ENCODE results near the gene ADGRB2.

The ADGRB2 gene

GRCh38 chr1:31754397-31754796, 9.7 kb downstream of the ADGRB2 start:
- no peak for DNase-seq (ENCODE audit: low read depth)
- no peak overlapping the region for H3K4me3 ChIP-seq (ENCODE audit: low read depth, low read length)

GRCh38 chr1:31753707-31754349, 10.3 kb downstream of the ADGRB2 start:
- DNase-seq (ENCODE audit: low read depth), result no peak
- no peak overlapping the region for H3K4me3 ChIP-seq (ENCODE audit: low read depth, low read length)

- no peak overlapping the region for H3K4me3 ChIP-seq (ENCODE audit: low read depth, low read length)
- DNase-seq (ENCODE audit: low read depth), result no peak
Measured at GRCh38 chr1:31752952-31753475, 11.1 kb downstream of the ADGRB2 start.

GRCh38 chr1:31752258-31752657, 11.9 kb downstream of the ADGRB2 start:
- DNase-seq (ENCODE audit: low read depth), result no peak
- no peak overlapping the region for H3K4me3 ChIP-seq (ENCODE audit: low read depth, low read length)

DNA sequence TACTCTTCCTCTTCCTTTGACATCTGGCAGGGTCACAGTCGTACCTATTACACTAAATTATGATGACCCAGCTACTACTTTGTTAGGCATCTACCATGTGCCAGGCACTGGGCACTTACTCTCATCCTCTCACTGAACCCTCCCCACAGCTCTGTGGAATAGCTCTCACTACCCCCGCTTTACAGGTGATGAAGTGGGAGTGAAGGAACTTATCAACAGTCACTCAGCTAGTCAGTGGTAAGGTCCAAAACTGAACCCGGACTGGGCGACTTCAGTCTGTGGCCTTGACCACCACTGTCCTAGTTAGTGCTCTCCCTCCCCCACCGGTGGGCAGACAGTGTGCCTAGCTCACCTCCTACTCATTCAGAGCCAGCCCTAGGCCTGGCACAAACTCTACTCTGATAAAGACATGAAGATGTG, 12.3 kb downstream of the ADGRB2 start:
- no peak overlapping the region for H3K4me3 ChIP-seq (ENCODE audit: low read depth, low read length)
- DNase-seq (ENCODE audit: low read depth), result no peak

DNA sequence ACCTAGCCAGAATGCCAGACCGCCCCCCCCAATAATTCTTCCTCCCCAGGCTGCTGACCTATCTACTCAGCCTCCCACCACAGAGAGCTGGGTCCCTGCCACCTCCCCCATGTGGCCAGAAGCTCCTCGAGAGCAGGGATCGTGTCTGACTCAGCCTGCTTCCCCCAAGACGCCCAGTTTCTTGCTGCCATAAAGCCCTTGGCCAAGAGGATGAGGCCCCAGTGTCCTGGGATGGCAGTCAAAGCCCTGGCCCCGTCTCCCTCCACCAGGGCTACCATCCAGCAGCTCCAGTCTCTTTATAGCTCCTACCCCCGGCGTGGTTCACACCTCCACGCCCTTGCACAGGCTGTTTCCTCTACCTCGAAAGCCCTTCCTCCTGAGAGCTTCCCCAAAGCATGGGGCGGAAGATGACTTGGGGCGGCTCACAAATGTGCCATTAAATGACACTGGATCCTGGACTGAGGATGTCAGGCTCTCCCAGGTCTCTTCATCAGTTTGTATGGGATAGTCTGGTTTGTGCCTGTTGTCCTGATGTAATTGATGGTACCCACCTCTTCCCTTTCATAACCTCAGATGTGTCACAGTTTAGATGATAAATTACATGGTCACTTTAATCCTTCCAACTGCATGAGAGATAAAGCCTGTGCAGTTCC, 13.2 kb downstream of the ADGRB2 start:
- H3K4me3 ChIP-seq (ENCODE audit: low read depth, low read length), result no peak overlapping the region
- DNase-seq (ENCODE audit: low read depth), result no peak

- DNase-seq (ENCODE audit: low read depth), result no peak
- H3K4me3 ChIP-seq (ENCODE audit: low read depth, low read length), result no peak overlapping the region
Measured at GRCh38 chr1:31749785-31750735, 14.1 kb downstream of the ADGRB2 start.

- DNase-seq (ENCODE audit: low read depth), result no peak
- no peak overlapping the region for H3K4me3 ChIP-seq (ENCODE audit: low read depth, low read length)
Measured at GRCh38 chr1:31748365-31748764, 15.8 kb downstream of the ADGRB2 start.

GRCh38 chr1:31747304-31747703, 16.8 kb downstream of the ADGRB2 start:
- no peak overlapping the region for H3K4me3 ChIP-seq (ENCODE audit: low read depth, low read length)
- DNase-seq (ENCODE audit: low read depth), result no peak

GRCh38 chr1:31746687-31747086, 17.5 kb downstream of the ADGRB2 start:
- H3K4me3 ChIP-seq (ENCODE audit: low read depth, low read length), result no peak overlapping the region

DNA sequence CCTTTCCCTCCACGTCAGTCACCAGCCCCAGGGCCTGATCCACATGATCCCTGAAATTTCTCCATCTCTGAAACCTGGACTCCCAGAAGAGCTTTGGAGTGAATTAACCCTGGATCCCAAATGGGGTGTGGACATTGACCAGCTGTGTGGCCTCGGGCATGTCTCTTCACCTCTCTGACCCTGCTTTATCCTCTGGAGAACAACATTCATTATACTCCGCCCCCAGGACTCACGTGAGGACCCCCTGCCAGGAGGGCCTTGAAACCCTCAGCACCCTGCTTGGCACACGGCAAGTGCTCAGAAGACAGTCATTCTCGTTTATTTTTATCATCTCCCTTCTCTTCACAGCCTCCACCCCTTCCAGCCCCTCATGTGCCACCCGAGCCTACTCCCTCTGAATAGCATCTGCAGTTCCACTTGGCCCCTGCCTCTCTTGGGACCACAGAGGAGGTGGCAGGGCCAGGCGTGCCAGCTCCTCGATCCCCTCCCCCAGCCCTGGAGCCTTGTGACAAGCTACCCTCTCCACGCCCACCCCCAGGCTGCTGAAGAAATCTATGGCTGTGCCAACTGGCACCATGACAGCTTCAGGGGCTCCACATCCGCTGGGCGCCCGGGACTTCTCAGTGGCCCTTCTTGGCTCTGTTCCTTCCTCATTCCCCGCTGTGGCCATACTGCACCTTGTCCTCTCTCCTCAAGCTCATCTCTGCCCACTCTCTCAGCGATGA, 18.0 kb downstream of the ADGRB2 start:
- DNase-seq (ENCODE audit: low read depth), result no peak
- no peak overlapping the region for H3K4me3 ChIP-seq (ENCODE audit: low read depth, low read length)

More at GRCh38 chr1:31746687-31747086, 17.5 kb downstream of the ADGRB2 start:
- DNase-seq (ENCODE audit: low read depth), result no peak

- no peak overlapping the region for H3K4me3 ChIP-seq (ENCODE audit: low read depth, low read length)
- no peak for DNase-seq (ENCODE audit: low read depth)
Measured at GRCh38 chr1:31745096-31745945, 18.8 kb downstream of the ADGRB2 start.

DNA sequence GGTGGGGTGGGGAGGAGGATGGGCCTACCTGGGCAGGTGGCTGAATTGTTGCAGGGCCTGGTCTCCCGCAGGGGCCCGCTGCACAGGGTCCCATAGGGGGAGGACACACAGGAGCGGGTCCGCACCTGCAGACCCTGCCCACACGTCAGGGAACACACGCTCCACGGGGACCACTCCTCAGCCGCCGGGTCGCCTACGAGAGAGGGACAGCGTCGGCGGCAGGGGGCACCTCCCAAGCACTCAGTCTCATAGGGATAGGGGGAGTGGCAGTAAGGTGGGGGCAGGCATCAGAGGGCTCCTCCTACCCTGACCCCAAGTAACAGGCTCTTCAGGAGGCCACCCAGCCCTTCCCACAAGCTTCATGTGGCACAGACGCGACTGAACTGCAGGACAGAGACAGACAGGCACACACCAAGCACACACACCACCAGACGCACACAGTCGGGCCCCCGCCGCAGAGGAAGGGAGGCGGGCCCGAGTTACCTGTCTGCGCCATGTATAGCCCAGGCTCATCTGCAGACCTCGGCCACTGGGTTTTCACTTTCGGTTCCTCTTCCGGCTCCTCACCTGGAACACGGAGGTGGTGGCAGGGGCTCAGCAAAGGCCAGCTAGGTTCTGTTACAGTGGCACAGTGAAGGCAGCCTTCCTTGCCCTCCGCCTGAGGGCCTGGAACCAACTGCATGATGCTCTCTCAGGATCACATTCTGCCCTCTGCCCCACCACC, 19.8 kb downstream of the ADGRB2 start:
- H3K4me3 ChIP-seq (ENCODE audit: low read depth, low read length), result no peak overlapping the region
- DNase-seq (ENCODE audit: low read depth), result no peak

- no peak overlapping the region for H3K4me3 ChIP-seq (ENCODE audit: low read depth, low read length)
- DNase-seq (ENCODE audit: low read depth), result no peak
Measured at GRCh38 chr1:31742462-31743212, 21.5 kb downstream of the ADGRB2 start.

DNA sequence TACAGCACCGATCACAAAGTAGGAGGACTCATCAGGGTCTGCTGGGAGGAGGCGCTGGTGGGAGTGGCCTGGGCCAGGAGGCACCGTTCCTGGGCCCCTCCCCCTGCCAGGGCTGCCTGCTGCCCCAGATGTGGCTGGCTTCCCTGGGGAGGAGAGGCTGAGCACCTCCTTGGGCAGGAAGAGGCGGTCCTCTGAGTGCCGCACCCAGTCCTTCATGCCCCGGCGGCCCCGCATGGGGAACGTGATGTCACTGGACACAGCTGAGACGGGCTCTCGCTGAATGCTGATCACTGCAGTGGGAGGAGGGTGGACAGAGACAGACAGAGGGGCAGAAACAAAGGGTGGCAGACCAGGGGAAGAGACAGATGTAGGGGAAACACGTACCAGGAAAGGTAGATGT, 24.8 kb downstream of the ADGRB2 start:
- DNase-seq (ENCODE audit: low read depth), result no peak
- H3K4me3 ChIP-seq (ENCODE audit: low read depth, low read length), result no peak overlapping the region

- no peak overlapping the region for H3K4me3 ChIP-seq (ENCODE audit: low read depth, low read length)
- DNase-seq (ENCODE audit: low read depth), result no peak
Measured at GRCh38 chr1:31736675-31737074, 27.5 kb downstream of the ADGRB2 start.

DNA sequence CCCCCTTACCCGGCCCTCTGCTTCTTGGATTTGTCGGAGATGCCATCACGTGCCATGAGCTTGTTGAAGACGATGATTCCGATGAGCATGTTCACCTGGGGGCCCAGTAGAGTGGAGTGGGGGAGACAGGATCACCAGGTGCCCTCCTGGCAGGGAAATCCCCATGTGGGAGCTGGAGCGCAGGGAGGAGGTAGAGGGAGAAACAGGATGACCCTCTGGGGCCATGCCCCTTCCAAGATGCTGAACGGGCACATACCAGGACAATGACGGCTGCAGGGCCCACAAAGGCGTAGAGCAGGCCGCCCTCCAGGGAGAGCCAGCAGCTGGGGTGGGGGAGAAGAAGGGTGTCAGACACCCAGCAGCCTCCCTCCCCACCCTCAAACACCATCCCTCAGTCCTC, 28.6 kb downstream of the ADGRB2 start:
- no peak for DNase-seq (ENCODE audit: low read depth)

More for the DNA sequence above, 28.6 kb downstream of the ADGRB2 start:
- H3K4me3 ChIP-seq (ENCODE audit: low read depth, low read length), result no peak overlapping the region

Measured in skeletal muscle cell (primary cell).